Measurements from ENCODE around the gene COL2A1.

COL2A1 gene

DNA sequence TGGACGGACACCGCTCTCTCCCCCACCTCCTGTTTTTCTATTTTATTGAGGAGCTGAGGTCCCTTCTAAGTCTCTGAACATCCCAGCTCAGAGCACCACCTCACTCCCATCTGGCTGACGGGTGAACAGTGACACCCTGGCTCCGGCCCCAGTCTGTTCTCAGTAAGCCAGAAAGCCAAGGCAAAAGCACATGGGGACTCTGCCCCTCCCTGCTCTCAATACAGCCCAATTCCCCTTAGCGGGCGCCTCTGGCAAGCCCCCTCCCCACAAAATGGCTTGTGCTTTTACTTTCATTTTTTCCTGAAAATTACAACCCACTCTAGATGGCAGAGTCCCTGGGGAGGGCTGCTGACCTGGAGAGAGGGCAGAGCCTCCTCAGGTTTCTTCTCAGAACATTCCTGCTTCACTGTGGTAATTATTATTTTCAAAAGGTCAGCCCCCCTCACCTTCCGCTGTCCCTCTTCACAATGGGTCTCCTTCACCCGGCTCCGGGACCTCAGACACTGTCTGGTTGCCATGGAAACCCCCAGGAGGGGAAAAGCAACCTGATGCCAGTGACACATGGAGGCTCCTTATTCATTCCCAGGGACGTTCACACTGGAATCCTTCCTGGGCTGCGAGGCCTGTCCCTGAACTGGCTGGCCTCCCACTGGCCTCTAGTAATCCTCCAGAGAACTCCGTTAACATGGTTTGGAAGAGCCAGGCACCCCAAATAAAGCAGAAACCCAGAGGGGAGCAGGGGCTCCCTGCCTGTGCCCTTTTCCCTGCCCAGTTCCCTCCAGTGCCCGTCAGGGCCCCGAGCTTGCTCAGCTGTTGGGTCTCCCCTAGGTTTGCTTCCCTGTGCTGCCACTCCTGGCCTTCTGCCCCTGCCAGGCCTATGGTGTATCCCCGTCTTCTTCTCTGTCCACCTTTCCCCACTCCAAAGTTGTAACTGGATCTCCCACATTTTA, 15.9 kb downstream of the COL2A1 start:
- H3K9me3 ChIP-seq (ENCODE audit: low read length) = no peaks in the 10 kb centered on the region
- H3K36me3 ChIP-seq (ENCODE audit: insufficient read depth, low read length) = peaks cover 65% of the 10 kb centered on the region
- H3K4me3 ChIP-seq (ENCODE audit: low read length) = no peak overlapping the region
- no peaks in the 10 kb centered on the region for H3K27me3 ChIP-seq (ENCODE audit: insufficient read depth, low read length)
- peaks cover 21% of the 10 kb centered on the region for H3K4me1 ChIP-seq (ENCODE audit: insufficient read depth, low read length)
- no peak overlapping the region for H2AFZ ChIP-seq (ENCODE audit: low read depth, low read length)

DNA sequence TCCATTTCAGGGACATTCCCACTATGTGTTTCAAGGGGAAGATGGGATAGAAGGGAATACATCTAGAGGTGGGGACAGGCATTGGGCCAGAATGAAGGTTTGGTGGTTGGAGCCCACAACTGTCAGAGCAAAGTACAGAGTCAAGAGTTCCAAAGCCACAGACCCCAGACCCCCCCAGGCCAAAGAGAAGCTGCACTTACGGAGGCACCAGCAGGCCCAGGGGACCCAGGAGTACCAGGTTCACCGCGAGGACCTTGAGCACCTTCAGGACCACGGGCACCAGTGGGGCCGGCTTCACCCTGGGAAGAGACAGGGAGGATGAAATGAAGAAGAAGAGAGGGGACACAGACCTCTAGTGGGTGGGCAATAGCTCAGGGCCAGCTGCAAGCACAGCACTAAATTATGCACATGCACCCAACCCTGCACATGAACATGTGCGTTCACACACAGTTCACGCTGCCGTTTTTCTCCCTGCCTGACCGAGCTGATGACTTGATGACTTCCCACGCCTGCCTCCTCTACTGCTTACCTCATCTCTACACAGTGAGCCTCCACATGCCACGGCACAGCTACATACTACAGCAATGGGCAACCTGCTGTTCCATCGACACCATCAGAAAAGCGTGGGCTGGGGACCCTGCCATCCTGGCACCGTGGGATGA, 16.7 kb downstream of the COL2A1 start:
- peaks cover 65% of the 10 kb centered on the region for H3K36me3 ChIP-seq (ENCODE audit: insufficient read depth, low read length)
- H3K27me3 ChIP-seq (ENCODE audit: insufficient read depth, low read length) = no peaks in the 10 kb centered on the region
- H3K4me1 ChIP-seq (ENCODE audit: insufficient read depth, low read length) = peaks cover 21% of the 10 kb centered on the region

DNA sequence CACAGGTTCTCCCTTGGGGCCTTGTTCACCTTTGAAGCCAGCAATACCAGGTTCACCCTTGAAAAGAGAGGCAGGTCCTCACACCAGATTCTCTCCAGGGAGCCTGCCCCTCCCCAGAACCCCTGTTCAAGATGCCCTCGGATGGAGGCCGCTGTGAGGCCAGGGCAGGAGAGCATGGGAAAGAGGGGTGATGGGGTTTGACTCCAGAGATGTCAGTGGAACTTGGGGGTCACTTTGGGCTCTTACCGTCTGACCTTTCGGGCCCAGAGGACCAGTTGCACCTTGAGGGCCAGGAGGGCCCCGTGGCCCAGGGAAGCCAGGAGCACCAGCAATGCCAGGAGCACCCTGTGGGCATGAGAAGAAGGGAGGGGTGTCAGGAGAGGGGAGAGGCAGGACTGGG, 17.4 kb downstream of the COL2A1 start:
- H3K4me3 ChIP-seq (ENCODE audit: low read length) = no peak overlapping the region
- H2AFZ ChIP-seq (ENCODE audit: low read depth, low read length) = no peak overlapping the region
- H3K9me3 ChIP-seq (ENCODE audit: low read length) = no peaks in the 10 kb centered on the region
- no peaks in the 10 kb centered on the region for H3K27me3 ChIP-seq (ENCODE audit: insufficient read depth, low read length)
- H3K36me3 ChIP-seq (ENCODE audit: insufficient read depth, low read length) = peaks cover 66% of the 10 kb centered on the region
- peaks cover 21% of the 10 kb centered on the region for H3K4me1 ChIP-seq (ENCODE audit: insufficient read depth, low read length)

More for the DNA sequence above, 16.7 kb downstream of the COL2A1 start:
- Histone ChIP-seq H2AFZ (ENCODE audit: low read depth, low read length) (no peak overlapping the region), H3K9me3 (ENCODE audit: low read length) (no peaks in the 10 kb centered on the region), H3K4me3 (ENCODE audit: low read length) (no peak overlapping the region)

DNA sequence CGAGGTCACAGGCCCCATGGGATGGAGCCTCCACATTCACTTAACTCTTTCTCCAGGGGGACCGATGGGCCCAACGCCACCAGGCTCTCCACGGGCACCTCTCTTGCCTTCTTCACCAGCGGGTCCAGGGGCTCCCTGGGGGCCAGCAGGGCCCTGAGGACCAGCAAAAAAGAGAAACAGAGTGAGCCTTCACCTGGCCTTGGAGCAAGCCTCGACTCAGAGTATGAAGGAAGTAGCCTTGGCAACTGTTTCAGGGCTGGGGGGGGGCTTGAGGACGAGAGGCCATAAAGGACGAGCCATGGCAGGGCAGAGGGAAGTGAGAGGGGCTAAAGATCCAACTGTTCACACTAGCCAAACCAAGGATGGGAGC, 18.0 kb downstream of the COL2A1 start:
- Histone ChIP-seq H3K36me3 (ENCODE audit: insufficient read depth, low read length) (peaks cover 69% of the 10 kb centered on the region), H3K4me1 (ENCODE audit: insufficient read depth, low read length) (peaks cover 21% of the 10 kb centered on the region), H3K27me3 (ENCODE audit: insufficient read depth, low read length) (no peaks in the 10 kb centered on the region), H3K4me3 (ENCODE audit: low read length) (no peak overlapping the region), H2AFZ (ENCODE audit: low read depth, low read length) (no peak overlapping the region), H3K9me3 (ENCODE audit: low read length) (no peaks in the 10 kb centered on the region)

DNA sequence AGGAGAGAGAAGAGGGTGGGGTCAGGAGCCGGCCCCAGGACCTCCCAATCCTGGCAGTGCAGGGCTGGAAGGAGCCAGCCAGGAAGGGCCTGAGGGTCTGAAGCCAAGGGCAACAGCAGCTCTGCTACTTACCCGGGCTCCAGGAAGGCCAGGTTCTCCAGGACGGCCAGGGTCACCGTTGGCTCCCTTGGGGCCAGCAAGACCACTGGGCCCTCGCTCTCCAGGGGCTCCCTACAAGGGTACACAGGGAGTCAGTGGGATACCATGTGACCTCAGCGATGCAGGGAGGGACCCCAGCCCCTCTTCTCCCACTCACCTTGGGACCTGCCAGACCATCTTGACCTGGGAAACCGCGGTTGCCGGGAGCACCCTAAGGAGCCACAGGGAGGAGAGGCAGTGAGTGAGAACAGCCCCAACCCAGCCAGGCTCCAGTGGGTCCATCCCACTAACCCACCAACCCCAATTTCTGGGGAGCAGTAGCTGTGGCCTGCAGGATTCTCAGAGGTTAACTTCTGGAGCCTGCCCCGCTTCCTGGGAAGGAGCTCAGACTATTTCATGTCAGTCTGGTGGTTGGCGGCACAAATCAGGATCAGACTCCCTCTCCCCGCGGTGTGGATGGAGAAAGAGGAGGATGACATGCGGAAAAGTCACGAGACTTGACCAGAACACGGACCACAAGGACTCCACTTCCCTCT, 18.5 kb downstream of the COL2A1 start:
- no peak overlapping the region for H3K4me3 ChIP-seq (ENCODE audit: low read length)
- H3K9me3 ChIP-seq (ENCODE audit: low read length) = no peaks in the 10 kb centered on the region
- no peaks in the 10 kb centered on the region for H3K27me3 ChIP-seq (ENCODE audit: insufficient read depth, low read length)
- H2AFZ ChIP-seq (ENCODE audit: low read depth, low read length) = no peak overlapping the region
- H3K36me3 ChIP-seq (ENCODE audit: insufficient read depth, low read length) = peaks cover 75% of the 10 kb centered on the region
- H3K4me1 ChIP-seq (ENCODE audit: insufficient read depth, low read length) = peaks cover 21% of the 10 kb centered on the region

DNA sequence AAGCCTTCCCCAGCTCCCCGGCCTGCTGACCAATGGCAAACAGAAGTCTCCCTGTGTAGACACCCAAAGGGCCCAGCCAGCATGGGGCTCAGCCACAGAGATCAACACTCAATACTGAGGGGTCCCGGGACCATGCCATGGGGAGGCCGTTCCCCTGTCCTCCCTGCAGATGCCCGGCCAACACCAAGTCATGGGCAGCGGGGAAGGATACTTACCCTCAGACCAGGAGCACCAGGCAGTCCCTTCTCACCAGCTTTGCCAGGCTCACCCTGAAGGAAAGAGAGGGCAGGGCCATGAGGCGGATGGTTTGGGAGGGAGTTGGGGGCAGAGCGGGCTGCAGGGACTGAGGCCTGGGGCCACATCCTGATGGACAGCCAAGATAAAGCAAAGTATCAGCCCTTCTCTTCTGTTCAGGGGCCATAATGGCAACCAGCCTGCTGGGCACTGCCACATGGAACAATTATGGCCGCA, 19.9 kb downstream of the COL2A1 start:
- Histone ChIP-seq H3K4me3 (ENCODE audit: low read length) (no peak overlapping the region), H3K4me1 (ENCODE audit: insufficient read depth, low read length) (peaks cover 20% of the 10 kb centered on the region), H3K36me3 (ENCODE audit: insufficient read depth, low read length) (peaks cover 81% of the 10 kb centered on the region), H3K27me3 (ENCODE audit: insufficient read depth, low read length) (no peaks in the 10 kb centered on the region), H3K9me3 (ENCODE audit: low read length) (no peaks in the 10 kb centered on the region), H2AFZ (ENCODE audit: low read depth, low read length) (no peak overlapping the region)

DNA sequence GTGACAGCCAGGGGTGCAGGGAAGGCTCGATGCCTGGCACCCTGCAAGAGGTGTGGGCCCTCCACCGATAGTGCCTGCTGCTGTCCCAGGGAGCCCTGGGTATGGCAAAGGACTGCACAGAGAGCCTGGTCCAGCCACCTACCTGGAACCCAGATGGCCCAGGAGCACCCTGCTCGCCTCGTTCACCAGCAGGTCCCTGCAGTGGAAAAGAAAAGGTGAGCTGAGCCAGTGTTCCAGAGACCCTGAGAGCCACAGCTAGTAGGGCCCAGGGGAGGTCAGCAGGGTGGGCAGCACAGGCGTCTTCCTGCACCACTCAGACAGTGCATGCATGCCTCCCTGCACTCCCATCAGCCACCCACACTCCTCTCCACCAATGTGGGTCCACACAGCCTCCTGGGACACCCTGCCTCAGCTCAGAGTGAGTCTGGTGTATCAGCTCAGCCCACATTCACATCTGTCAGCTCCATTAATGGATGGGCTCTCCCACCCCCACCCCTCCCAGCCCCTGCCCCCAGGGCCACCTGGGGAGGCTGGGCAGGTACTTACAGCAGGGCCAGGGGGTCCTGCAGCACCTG, 20.6 kb downstream of the COL2A1 start:
- Histone ChIP-seq H2AFZ (ENCODE audit: low read depth, low read length) (no peak overlapping the region), H3K4me3 (ENCODE audit: low read length) (no peak overlapping the region), H3K27me3 (ENCODE audit: insufficient read depth, low read length) (no peaks in the 10 kb centered on the region), H3K4me1 (ENCODE audit: insufficient read depth, low read length) (peaks cover 13% of the 10 kb centered on the region), H3K36me3 (ENCODE audit: insufficient read depth, low read length) (peaks cover 88% of the 10 kb centered on the region), H3K9me3 (ENCODE audit: low read length) (no peaks in the 10 kb centered on the region)

DNA sequence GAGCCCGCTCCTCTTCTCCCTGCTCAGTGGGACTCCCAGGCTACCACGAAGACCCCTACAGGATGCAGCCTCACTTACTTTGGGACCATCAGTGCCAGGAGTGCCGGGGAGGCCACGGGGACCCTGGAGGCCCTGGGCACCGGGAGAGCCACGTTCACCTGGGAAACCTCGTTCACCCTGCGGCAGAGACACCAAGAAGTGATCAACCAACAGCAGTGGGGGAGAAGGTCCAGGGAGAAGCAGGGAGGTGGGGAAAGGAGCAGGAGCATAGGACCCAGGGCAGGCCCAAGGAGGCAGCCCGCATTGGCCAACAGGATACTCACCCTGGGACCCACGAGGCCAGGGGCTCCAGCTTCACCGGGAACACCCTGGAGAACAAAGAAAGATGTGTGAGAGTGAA, 21.5 kb downstream of the COL2A1 start:
- Histone ChIP-seq H3K36me3 (ENCODE audit: insufficient read depth, low read length) (peaks cover 96% of the 10 kb centered on the region), H3K4me1 (ENCODE audit: insufficient read depth, low read length) (peaks cover 4% of the 10 kb centered on the region), H3K9me3 (ENCODE audit: low read length) (no peaks in the 10 kb centered on the region), H3K4me3 (ENCODE audit: low read length) (no peak overlapping the region), H3K27me3 (ENCODE audit: insufficient read depth, low read length) (no peaks in the 10 kb centered on the region), H2AFZ (ENCODE audit: low read depth, low read length) (no peak overlapping the region)

DNA sequence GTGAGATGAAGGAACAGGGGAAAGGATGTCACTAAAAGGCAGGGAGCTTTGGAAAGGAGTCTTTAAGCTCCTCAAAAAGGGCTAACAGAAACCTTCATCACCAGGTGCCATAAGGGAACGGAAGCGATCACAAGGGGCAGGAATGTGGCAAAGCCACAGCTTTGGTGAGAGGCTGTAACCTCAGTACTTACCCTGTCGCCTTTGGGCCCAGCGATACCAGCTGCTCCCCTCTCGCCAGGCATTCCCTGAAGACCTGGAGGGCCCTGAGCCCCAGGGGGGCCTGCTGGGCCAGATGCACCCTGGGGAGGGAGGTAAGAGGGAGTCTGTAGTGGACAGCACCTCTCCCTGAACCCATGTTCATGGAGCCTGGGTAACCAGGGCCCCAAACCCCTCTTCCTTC, 22.0 kb downstream of the COL2A1 start:
- Histone ChIP-seq H3K36me3 (ENCODE audit: insufficient read depth, low read length) (peaks cover 96% of the 10 kb centered on the region), H3K4me1 (ENCODE audit: insufficient read depth, low read length) (no peaks in the 10 kb centered on the region), H3K4me3 (ENCODE audit: low read length) (no peak overlapping the region), H2AFZ (ENCODE audit: low read depth, low read length) (no peak overlapping the region), H3K27me3 (ENCODE audit: insufficient read depth, low read length) (no peaks in the 10 kb centered on the region), H3K9me3 (ENCODE audit: low read length) (no peaks in the 10 kb centered on the region)

DNA sequence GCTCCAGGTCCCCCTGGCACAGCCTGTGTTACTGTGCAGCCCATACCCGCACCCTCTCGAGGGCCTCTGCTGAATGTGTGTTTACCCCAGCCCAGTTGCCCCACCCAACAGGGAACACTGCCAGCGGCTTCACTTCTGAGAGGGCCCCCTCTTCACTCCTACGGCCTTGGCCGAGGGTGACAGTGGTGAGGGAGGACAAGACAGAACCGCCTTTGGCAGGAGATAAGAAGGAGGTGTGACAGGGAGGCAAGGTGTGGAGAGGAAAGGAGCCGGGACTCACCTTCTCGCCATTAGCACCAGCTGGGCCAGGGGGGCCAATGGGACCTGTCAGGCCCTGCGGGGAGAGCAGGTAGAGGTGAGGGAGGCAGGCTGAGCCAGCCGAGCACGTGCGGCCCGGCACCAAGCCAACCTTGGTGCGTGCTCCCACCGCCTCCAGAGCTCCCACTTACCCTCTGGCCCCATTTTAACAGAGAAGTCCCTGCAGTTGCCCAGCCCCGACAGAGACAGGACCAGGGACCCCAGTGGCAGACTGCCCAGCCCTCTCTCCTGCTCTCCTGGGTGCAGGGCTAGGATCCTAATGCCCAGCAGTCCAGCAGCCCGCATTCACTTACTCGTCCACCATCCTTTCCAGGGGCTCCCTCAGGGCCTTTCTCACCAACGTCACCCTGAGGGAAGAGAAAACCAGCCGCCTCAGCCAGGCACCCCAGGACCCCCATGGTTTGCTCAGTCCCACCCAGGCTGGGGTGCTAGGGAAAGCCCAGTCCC, 22.6 kb downstream of the COL2A1 start:
- no peak overlapping the region for H3K4me3 ChIP-seq (ENCODE audit: low read length)
- H3K36me3 ChIP-seq (ENCODE audit: insufficient read depth, low read length) = peaks cover 96% of the 10 kb centered on the region
- H3K9me3 ChIP-seq (ENCODE audit: low read length) = no peaks in the 10 kb centered on the region
- H3K27me3 ChIP-seq (ENCODE audit: insufficient read depth, low read length) = no peaks in the 10 kb centered on the region
- H2AFZ ChIP-seq (ENCODE audit: low read depth, low read length) = no peak overlapping the region
- H3K4me1 ChIP-seq (ENCODE audit: insufficient read depth, low read length) = no peaks in the 10 kb centered on the region

DNA sequence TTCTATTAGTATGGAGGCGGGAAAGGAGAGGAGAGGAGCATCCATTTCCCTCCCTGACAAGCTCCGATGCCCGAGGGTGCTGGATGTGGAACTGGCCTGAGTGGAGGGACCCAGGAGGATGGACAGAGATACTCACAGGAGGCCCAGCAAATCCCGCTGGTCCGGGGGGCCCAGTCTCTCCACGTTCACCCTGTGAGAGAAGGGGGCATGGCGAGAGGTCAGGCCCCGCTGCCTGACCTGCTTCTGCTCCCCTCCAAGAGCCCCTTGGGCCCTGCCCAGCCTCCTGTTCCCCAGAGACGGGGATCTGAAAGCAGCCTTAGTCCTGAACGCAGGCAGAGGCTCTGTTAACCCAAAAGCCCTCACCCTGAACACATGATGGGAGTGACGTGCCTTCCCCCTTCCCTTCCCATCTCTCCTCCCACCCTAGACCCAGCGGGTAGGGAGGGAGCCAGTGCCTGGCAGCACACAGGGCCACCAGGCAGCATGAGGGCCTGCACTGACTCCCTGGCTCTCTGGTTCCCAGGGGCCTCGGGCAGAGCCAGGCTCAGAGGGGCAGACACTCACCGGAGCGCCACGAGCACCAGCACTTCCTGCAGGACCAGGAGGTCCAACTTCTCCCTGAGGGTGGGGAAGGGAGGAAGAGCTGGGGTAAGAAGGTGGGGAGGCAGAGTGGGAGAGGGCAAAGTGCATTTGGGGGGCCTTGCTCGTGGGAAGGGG, 23.3 kb downstream of the COL2A1 start:
- Histone ChIP-seq H3K9me3 (ENCODE audit: low read length) (no peaks in the 10 kb centered on the region), H3K4me3 (ENCODE audit: low read length) (no peak overlapping the region), H2AFZ (ENCODE audit: low read depth, low read length) (no peak overlapping the region), H3K4me1 (ENCODE audit: insufficient read depth, low read length) (no peaks in the 10 kb centered on the region), H3K36me3 (ENCODE audit: insufficient read depth, low read length) (peaks cover 96% of the 10 kb centered on the region), H3K27me3 (ENCODE audit: insufficient read depth, low read length) (no peaks in the 10 kb centered on the region)

DNA sequence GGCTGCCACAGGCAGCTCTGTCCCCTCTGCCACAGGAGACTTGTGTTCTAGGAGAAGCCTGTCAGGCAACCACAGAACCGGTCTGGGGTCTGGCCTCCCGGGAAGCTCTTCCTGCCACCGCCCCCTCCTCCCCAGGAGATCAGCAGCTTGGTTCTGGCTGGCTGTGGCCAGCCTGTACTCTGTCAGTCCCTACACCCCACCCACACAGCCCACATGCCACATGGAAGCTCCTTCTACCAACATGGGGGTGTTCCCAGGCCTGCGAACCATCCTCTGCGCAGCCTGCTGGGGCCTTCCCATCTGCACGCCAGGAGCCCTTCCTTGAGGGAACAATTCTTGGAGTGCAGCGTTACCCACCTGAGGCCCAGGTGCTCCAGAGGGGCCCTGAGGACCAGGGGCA, 24.1 kb downstream of the COL2A1 start:
- Histone ChIP-seq H3K4me1 (ENCODE audit: insufficient read depth, low read length) (no peaks in the 10 kb centered on the region), H3K36me3 (ENCODE audit: insufficient read depth, low read length) (peaks cover 96% of the 10 kb centered on the region), H2AFZ (ENCODE audit: low read depth, low read length) (no peak overlapping the region), H3K27me3 (ENCODE audit: insufficient read depth, low read length) (no peaks in the 10 kb centered on the region), H3K9me3 (ENCODE audit: low read length) (no peaks in the 10 kb centered on the region), H3K4me3 (ENCODE audit: low read length) (no peak overlapping the region)
